GM19455 (cell line): ENCODE data around the gene ART1.

ENCODE experiments used
- ATAC-seq: cut with Tn5 transposase; IDR thresholded peaks from one replicate; pipeline ENCODE4 v1.9.1; 2021; ENCODE audit not compliant: unreplicated experiment

ART1 gene

DNA sequence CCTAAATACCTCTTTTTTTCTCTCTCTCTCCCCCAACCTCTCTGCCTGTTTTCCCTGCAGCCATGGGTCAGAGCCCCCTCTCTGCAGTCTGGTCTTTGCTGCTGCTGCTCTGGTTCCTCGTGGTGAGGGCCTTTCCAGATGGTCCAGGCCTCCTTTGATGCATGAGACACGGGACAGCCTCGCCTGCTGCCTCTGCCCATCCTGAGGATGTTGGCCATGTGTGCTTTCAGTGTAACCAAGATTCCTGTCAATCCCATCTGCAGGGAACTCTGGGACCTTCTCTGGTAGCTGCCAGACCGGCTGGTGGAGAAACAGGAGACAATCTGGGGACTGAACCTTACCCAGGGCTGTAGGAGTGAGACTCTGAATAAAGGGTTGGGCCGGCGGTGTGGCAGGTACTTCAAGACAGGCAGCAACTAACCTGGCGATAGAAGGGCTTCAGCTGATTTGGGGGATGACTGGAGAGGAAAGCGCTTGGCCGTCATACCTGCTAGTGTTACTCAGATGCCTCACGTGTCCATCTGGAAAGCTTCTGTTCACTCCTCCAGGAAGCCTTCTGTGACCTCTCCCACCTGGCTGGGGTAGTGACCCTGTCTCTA is 19.2 kb downstream of the ART1 start:
- no peak for ATAC-seq

DNA sequence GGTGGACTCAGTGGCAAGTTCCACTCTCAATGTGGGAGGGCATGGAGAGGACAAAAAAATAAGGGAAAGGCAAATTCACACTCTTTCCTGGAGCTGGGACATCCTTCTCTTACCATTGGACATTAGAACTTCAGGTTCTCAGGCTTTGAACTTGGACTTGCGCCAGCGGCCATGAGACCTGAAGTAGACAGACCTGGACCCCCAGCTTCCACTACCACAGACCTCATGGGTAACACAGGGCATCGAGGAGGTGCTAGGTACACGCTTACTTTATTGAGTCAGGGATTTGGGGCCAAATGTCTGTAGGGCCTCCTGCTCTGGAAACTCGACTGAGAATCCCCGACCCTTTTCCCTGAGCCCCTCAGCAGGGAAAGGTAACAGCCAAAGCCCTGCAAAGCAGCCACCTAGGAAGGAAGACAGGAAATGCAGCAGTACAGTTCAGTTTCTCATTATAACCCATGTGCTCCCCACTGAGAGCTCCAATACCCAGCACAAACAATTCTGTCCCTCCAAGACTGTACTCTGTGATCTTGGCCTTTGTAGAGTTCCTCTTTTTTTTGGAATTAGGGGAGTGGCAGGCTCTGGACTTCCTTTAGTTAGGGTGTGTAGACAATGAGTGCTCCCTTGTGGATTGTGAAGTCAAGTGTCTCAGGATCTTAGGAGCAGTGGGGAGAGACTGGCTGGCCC is 20.6 kb downstream of the ART1 start:
- no peak for ATAC-seq

DNA sequence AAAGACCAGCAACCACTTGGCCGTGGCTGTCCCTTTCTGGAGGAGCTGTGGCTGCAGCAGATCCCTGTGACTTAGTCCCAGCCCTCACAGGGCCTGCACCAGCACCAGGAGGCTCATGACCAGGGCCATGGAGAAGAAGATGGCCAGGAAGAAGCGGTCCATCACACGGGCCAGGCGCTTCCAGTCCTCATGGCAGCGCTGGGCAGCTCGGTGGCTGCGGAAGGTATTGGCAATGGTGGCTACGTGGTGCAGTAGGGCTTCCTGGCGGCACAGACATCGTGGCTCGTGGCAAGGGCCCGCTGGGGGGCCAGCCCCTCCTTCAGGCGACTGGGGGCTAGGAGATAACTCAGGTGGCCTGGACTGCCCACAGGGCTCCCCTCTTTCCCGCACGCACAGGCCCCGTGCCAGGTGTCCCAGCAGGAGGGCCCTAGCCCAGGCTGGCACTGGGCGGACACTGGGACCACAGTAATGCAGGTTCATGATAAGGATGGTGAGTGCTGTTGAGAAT is 21.1 kb downstream of the ART1 start:
- ATAC-seq: no peak

DNA sequence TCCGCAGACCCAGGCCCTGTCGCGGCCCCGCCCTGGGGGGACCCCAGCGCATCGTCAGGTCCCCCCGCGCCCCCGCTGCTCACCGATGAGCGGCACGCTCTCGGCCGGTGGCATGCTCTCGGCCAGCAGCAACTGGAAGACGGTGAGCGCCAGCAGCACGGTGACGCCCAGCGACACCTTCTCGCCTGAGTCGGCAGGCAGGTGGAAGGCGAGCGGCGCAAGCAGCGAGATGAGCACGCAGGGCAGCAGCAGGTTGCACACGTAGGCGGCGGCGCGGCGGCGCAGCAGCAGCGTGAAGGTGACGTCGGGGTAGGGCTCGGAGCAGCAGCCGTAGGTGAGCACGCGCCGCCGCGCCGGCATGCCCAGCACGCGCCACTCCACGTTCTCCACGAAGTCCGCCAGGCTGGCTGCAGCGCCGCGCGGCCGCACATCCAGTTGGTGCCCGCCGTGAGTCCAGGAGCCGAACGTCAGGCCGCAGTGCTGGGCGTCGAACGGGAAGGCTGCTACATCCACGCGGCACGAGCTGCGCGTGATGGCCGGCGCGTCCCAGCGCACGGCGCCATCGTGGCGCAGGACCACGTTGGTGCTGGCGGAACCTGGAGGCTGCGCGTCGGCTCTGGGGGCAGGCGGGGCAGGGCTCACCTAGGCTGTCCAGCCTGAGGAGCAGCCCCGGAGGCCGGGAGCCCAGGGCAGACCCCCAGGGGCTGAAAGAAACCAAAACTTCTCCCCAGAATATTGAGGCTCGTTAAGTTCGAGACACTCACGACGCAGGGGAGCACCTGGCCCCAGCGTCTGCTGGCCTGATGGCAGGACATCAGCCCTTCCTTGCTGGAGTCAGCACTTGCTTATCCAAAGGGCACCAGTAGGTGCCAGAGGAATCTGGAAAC is 22.5 kb downstream of the ART1 start:
- ATAC-seq: no peak

DNA sequence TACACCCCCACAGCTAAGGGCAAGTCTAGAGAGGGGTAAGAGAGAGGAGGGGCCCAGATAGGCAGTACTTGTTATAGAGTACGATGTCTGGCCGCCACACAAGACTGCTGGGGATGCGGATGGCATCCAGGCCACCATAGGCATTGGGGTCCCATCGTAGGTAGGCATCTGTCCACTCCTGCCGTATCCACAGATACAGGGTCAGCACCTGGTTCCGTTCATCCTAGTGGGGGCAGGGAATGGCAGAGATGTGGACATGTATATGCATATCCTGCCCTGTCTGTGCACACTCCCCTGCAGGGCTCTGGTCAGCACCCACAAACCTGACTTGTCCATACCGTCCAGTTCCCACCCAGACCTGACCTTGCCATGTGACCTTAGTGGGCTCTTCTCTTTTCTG is 24.2 kb downstream of the ART1 start:
- ATAC-seq: no peak

DNA sequence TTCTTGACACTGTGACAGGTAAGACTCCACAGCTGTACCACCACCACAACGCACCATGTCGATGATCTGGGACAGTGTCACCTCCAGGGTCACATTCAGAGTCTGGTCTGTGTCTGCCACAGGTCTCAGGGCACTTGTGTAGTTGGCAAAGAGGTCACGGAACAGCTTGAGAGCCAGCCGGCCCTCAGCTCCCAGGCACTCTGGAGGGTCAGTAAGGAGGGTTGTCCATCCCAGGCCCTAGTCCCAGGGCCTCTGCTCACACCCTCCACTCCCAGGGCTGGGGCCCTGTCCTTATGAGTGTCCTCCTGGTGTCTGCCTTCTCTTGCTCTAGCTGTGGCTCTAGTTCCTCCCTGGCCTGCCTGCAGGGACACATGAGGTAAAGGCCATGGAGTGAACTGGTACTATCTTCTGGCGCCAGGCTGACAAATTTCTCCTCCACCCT is 24.8 kb downstream of the ART1 start:
- ATAC-seq: no peak

DNA sequence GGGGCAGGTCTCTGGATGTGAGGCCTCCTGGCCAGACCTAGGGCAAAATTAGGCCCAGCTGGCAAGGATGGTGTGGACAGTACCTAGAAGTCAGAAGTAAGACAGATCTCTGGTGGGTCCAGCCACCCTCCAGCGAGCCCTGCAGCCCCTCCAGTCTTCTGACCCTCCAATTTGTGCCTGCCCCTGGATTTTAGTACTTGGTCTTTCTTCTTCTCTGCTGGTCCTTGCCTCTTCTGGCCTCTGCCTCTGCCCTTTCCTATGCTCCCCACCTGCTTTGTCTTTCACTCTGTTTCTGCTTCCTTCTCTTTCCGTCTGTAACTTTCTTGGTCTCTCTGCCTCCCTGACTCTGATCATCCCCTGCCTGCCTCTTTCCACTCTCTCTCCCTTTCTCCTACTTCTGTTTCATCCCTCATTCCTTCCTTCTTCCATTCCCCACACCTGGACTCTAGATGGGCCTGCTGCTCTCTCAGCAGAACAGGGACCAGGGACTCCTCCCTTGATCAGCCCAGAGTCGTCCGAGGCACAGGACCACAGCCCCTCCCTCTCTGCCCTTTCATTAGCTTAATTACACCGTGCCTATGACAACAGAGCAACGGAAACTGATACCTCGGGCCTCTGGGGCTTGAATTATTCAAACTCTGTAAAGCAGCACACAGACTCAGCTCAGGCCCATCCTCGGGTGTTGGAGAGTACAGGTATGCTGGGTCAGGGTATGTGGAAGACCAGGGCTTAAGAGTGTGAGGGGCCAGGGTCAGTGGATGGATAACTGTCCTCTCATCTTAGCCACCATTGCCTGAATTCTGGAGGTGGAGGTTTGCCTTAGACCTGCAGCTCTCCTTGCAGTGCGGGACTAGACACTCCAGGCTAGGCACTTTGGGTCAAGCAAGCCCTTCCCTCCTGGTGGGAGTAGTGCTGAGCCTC is 26.7 kb downstream of the ART1 start, which contains the start of gene CHRNA10:
TSS of gene CHRNA10 (minus strand) at position 51 of the 921 bp plus-strand sequence. CDS start 72 bp downstream, outside the sequence.
- no peak for ATAC-seq

DNA sequence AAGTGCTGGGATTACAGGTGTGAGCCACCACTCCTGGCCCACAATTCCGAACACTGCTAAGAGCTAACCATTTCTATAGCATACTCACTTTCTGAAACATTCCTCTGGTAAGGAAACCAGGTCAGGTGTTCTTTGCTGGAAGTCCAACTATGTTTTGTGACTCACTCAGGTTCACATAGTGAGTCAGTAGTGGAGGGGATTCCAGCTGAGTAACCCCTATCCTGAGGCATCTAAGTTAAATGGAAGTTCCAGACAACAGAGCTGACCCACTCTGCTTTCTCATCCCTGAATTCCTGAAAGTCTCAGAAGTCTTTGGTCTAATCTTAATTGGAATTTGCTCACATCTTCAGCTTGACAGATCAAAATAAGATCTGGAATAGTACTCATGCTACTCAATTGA is 29.3 kb downstream of the ART1 start:
- ATAC-seq: no peak

DNA sequence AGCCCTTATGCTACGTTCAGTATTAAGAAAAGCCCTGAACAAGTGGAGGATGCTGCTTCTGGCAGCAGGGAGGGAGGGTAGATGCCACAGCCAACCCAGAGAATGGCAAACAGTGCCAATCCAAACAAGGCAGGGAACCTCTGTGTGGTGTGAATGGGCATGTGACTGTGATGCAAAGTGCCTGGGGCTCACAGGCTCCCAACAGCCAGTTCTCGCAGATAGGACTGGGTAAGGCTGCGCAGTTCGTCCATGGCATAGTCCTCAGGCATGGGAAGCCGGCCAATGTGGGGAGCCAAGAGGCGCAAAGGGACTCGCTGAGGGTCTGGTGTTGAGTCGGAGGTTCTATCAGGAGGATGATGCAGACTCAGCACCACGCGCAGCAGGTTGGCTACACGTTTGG is 31.0 kb downstream of the ART1 start:
- no peak for ATAC-seq

DNA sequence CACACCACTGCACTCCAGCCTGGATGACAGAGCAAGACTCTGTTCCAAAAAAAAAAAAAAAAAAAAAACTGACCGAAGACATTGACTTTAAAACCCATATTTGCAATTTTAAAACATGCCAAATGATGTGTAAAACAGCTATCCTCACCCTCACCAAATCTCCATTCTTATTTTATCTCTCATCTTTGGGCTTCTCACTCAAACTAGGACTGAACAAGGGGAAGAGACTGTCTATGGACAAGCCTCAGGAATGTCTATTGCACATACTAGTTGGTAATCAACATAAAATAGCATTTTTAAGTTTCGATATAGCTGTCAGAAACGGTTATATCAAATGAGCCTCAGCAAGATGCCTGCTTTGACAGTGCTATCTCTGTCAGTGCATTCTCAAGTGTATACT is 34.1 kb downstream of the ART1 start:
- no peak for ATAC-seq

DNA sequence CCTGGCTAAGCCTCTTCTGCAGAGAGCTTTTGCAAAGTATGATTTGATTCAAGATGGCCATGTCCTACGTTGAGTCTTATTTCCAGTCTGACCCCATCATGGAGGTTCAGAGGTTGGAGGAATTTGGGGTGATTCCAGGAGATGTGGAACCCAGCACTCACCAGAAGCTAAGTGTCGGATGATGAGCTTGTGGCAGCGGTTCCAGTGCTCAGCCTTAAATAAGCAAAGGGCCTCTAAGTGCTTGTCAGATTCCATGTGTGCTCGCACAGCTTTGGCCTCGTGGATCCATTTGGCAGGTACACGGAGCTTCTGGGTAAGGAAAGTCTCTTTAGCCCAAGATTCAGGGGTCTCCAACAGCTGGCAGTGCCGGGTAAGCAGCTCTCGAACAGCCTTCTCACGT is 38.1 kb downstream of the ART1 start:
- ATAC-seq: no peak

DNA sequence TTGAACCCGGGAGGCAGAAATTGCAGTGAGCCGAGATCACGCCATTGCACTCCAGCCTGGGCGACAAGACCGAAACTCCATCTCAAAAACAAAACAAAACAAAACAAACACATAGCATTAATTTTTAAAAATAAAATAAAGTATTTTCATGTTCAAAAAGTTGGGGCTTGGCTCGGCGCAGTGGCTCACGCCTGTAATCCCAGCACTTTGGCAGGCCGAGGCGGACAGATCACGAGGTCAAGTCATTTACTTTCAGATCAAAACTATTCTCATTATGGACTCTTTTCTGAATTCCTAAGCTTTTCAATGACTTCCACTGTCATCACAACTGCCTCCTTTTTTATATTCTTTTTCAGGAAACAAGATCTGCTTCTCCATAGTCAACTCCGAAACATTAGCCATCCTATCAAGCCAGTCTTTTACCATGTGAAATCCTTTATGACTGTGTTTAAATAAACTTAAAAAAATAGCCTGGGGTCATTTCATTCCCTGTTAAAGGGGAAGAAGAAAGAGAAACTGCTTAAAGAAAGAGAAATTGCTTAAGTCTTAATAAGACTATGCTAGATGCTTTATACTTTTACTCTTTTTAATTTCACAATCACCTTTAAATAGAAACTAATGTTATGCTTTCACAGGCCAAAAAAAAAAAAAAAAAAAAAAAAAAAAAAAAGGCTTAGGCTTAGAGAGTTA is 39.3 kb downstream of the ART1 start:
- ATAC-seq: no peak

DNA sequence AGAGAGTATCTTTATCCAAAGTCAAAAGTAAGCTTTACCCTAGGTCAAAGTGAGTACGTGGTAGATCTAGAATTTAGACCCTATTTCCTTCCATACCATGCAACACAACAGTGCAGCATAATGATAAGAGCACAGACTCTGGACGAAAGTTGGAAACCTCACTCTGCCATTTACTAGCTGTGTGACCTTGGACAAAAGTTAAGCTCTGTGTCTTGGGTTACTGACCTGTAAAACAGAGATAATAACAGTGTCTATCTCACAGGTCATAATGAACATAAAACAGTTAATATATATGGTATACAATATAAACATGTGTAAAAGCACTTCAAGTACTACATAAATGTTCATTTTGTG is 39.9 kb downstream of the ART1 start:
- ATAC-seq: no peak

DNA sequence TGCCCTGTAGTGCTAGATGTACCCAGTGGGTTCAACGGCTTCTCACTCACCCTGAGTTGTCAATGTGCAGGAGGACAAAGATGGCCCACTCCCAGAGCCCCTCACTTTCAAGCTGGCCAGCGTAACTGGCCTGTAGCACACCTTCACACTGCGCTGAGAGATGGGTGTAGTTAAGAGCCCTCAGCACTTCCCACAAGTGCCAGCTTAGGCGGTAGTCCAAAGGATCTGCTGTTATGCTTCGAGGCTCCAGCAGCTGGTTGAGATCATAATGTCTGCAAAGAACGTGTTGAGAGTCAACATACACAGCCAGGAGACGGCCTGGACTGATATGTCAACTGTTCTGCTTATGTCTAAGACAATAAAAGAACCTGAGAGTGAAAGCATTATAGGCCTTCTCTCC is 41.0 kb downstream of the ART1 start:
- ATAC-seq: no peak

DNA sequence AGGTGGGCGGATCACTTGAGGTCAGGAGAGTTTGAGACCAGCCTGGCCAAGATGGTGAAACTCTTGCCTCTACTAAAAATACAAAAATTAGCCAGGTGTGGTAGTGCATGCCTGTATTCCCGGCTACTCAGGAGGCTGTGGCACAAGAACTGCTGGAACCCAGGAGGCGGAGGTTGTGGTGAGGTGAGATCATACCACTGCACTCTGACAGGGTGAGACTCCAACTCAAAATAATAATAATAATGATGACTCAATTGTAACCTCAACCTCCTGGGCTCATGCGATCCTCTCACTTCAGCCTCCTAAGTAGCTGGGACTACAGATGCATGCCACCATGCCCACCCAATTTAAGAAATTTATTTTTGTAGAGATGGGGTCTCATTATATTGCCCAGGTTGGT is 41.8 kb downstream of the ART1 start:
- no peak for ATAC-seq

DNA sequence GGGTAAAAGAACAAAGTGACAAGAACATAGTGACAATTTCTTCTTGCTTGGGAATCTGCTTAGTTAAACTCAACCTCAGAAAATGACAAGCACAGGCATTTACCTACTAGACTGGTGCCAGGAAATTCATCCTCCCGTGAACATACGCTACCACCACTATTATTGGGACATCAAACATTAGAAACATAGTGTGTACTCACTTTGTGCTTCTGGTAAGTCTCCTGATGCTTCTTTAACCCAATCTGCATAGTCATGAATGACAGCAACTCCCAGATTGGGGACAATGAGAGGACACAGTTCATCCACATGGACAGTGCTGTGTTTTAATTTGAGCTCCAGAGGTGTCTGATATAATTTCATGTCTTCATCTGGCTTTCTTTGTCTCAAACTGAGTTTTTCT is 55.5 kb downstream of the ART1 start:
- ATAC-seq: no peak

DNA sequence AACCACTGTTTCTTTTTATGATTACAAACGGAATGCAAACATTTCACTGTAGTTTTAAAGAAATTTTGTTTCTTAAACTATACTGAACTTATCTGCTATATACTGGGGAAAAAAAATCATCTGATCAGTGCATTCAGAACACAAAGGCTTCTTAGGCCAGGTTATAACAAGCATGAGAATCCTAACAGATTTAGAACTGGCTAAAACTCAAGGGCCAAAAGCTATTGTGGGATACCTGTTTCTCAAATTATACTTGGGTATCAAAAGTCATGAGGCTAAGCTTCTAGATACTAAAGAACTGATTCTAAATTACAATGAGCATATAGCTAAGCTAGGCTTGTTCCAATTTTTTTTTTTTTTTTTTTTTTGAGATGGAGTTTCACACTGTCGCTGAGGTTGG is 56.0 kb downstream of the ART1 start:
- no peak for ATAC-seq

DNA sequence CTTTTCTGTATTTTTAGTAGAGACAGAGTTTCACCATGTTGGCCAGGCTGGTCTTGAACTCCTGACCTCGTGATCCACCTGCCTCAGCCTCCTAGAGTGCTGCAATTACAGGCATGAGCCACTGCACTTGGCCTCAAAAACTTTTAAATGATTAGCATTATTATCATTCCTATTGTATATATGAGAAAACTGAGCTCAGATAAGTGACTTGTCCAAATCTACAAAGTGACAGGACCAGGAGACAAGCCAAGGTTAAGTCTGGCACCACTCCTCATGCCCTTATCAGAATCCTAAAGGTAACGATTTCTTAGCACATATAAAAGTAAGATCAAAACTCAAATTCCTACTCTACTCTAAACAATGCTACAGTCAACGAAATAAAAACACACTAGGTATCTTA is 58.5 kb downstream of the ART1 start:
- no peak for ATAC-seq

DNA sequence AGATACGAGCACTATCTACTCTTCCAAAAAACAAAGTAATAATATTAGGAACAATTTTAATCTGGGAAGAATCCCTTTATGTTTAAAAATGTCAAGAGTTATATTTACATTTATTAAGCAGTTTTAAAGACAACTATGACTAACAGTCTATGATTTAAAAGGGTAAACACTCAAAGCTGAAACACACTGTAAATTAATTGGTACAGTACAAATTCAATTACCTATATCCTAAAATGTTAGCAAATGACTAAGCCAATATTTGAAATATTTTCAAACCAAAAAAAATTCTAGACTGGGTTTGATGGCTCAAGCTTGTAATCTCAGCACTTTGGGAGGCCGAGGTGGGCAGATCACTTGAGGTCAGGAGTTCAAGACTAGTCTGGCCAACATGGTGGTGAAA is 62.2 kb downstream of the ART1 start:
- no peak for ATAC-seq

DNA sequence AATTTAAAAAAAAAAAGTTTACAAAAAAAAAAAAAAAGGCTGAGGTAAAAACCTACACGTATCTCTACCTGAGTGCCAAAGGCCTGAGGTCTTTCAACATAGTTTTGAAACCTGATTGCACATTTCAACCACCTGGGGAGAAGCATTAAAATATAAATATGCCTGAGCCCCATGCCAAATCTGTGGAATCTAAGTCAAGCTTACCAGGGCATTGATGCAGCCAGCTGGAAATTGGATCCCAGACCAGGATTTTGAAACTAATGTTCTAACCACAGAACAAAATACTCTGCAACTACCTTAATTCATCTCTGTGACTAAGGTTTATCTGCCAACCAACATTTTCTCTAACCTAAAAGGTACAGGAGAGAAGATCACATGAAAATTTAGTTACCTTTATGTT is 65.0 kb downstream of the ART1 start:
- ATAC-seq: no peak
